A204.1 (cell line): ENCODE data around the gene RASA4B.
"Not testable (repeated sequence)": the region's sequence is repeated elsewhere in the genome, so short reads cannot be mapped to it uniquely, and the experiment has no call there.

ENCODE experiments used
- FAIRE-seq: peaks from 2 replicates; lab custom pipeline; 2012; peaks lifted over from hg19 to GRCh38; lab: Jason Lieb, UNC

RASA4B gene

DNA sequence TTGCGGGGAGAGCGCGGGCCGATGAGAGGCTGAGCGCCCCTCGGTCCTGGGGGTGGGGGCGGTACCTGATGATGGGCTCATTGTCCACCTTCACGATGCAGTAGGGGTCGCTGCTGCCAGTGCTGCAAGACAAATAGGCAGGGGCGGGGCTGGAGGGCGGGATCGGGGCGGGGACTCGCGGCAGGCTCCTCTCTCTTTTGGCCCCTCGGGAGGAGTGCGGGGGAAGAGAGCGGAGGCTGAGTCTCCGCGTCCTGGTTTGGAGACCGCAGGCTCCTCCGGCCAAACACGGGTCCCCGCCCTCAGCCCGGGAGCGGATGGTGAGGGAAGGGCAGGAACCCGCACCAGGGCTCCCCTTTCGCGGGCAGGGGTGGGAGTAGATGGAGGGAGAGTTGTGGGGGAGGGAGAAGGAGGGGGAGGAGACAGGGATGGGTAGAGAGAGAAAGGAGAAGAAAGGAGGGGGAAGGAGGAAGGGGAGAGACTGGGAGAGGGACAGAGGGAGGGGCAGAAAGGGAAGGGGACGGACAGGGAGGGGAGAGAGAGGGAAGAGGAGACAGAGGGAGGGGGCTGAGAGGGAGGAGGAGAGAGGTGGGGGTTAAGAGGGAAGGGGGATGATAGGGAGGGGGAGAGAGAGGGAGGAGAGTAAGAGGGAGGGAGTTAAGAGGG, 5.6 kb downstream of the RASA4B start:
- not testable (repeated sequence) for FAIRE-seq

- not testable (repeated sequence) for FAIRE-seq
Measured at GRCh38 chr7:102510575-102510974, 7.0 kb downstream of the RASA4B start.

DNA sequence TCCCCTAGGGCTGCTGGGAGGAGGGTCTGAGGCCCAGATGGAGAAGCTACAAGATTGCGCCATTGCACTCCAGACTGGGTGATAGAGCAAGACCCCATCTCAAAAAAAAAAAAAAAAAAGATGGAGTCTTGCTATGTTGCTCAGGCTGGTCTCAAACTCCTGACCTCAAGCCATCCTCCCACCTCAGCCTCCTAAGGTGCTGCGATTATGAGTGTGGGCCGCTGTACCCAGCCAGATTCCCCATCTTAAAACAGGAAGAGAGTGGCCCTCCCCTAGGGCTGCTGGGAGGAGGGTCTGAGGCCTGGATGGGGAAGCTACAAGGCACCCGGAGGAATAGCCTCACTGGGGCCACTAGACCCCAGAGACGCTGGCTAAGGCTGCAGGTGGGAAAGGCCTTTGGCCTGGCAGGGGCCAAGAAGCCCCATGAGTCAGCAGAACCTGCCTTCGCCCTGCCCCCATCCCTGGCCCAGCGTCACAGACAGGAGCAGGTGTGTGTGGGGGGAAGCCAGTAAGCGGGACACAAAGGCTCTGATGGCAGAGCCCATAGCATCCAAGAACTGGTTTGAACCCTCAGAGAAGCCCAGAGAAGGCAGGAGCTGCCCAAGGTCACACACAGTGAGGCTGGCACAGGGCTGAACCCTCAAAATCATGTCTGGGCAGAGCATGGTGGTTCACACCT, 10.0 kb downstream of the RASA4B start:
- FAIRE-seq, result not testable (repeated sequence)

DNA sequence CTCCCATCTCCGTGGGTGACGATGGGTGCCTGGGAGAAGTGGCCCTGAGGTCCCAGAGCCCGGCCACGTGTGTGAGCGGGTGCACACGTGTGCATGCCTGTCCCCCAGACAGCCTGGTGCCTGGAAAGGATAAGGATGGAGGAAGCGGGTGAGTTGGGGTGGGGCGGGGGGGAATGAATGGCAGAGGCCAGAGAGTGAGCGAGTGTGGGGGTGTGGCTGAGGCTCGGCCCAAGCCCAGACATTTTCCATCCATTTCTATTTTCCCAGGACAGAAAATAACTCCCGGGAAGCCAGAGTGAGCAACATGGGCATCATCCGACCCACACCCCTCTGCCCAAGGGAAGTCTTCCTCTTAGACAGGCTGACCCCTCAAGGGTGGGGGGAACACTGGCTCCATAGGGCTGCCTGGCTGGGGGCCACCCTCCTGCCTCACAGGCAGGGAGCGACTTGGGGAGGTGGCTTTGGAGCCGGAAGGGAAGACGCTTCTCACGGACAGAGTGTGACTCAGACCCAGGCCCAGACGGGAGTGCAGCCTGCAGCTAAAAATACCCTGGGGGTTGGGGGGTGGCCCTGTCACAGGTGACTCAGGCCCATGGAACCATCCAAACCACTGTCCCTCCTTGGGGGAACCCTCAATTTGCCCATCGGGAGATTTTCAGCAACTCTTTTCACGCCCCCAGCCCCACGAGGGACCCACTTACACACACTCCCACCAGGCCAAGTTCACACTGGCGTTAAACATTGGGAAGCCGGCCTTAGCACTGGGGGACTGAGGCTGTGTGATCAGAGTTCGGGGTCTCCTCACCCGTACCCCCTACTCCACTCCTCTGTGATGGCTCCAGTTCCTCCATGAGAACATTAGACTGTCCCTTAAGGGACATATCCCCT, 12.0 kb downstream of the RASA4B start:
- not testable (repeated sequence) for FAIRE-seq

DNA sequence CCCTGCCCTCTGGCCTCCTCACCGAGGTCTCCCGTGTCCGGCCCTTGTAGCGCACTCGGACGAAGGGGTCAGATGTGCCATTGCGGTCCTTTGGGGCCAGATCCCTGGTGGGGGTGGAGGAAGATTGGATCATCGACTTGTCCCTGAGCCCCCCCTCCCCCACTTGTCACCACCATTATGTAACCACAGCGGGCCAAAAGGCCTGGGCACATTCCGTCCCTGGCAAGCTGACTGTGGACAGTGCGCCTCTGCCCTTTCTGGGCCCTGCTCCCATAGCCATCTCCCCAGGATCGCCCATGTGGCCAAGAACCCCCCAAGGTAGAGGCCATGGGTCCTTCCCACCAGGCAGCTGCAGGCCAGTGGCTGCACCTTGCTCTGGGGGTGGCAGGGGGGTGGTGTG, 14.4 kb downstream of the RASA4B start:
- not testable (repeated sequence) for FAIRE-seq

DNA sequence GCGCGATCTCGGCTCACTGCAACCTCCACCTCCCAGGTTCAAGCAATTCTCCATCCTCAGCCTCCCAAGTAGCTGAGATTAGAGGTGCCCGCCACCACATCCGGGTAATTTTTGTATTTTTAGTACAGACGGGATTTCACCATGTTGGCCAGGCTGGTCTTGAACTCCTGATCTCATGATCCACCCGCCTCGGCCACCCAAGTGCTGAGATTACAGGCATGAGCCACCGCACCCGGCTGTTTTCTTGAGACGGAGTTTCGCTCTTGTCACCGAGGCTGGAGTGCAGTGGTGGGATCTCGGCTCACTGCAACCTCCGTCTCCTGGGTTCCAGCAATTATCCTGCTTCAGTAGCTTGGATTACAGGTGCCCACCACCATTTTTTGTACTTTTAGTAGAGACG, 19.3 kb downstream of the RASA4B start:
- FAIRE-seq, result not testable (repeated sequence)

DNA sequence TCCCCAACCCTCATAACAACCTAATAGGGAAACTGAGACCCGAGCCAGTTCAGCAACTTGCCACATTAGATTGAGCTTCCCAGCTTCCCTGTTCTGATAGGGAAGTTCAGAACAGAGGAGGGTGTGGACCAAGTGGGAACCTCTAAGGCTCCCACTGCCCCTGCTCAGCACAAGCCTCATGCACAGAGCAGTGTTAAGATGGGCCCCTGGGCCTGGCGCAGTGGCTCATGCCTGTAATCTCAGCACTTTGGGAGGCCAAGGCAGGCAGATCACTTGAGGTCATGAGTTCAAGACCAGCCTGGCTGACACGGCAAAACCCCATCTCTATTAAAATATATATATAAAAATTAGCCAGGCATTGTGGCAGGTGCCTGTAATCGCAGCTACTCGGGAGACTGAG, 20.3 kb downstream of the RASA4B start:
- not testable (repeated sequence) for FAIRE-seq

DNA sequence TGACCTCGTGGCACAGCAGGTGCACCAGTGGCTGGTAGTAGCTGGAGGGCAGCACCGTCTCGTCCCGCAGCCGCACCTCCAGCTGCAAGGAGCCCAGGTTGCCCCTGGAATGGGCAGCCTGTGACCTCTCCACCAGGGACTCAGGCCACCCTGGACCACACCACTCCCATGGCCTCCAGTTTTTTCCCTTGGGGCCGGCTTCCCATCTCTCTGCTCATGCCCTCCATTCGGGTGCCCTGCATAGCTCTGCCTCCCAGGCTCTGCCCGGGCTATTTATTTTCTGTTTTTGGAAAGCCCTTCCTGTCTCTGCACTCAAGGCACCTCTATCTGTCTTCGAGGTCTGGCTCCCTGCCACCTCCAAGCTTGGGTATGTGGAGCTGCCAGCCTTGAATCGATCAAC, 20.7 kb downstream of the RASA4B start:
- FAIRE-seq, result not testable (repeated sequence)

GRCh38 chr7:102494473-102495149, 23.0 kb downstream of the RASA4B start:
- FAIRE-seq, result not testable (repeated sequence)

GRCh38 chr7:102494026-102494425, 23.6 kb downstream of the RASA4B start:
- not testable (repeated sequence) for FAIRE-seq

GRCh38 chr7:102493220-102493935, 24.2 kb downstream of the RASA4B start:
- not testable (repeated sequence) for FAIRE-seq

DNA sequence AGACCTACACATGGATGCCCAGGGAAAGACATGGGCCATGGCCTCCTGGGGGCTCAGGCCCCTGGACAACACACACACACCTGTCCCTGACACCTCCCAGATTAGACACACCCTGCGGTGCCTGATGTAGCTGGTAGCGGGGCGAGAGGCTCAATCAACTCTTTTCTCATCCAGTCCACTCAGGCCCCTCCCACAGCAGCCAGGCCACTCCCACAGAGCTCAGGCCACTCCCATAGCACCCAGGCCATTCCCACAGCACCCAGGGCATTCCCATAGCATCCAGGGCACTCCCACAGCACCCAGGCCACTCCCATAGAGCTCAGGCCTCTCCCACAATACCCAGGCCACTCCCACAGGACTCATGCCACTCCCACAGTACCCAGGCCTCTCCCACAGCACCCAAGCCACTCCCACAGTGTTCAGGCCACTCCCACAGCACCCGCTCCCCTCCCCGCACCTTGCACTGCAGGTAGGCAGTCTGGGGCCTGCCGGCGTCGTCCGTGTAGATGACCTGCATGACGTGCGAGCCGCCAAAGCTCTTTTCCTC, 27.0 kb downstream of the RASA4B start:
- not testable (repeated sequence) for FAIRE-seq

DNA sequence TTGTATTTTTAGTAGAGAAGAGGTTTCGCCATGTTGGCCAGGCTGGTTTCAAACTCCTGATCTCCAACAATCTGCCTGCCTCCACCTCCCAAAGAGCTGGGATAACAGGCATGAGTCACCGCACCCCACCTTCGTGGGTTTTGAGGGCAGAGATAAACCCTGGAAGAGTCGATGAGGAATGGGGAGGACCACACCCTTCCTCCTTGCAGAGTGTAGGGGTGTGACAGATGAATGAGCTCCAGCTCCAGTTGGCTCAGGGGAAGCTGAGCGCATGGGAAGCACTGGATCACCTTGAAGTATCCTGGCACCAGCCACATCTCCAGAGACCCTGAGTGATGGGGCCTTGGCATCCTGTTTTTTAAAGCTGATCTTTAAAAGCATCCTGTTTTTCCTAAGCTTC, 33.3 kb downstream of the RASA4B start:
- not testable (repeated sequence) for FAIRE-seq

DNA sequence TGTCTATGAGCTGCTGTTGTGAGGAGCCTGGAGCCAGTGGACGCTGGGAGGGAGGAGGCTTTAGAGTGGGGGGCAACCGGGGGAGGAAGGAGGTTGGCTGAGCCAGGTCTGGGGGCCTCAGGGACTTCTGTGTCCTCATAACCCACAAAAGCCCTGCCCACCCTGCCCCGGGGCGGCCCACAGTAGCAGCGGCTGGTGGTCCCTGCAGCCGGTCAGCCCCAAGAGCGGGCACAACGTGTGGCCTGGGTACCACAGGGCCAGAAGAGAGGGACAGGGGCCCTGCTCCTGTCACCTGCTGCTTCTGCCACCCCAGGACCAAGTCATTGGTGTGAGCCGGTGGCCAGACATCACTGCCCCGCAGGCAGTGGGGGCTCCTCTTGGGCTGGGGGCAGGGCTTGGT, 35.6 kb downstream of the RASA4B start:
- FAIRE-seq, result not testable (repeated sequence)

GRCh38 chr7:102479982-102480637, 37.5 kb downstream of the RASA4B start:
- not testable (repeated sequence) for FAIRE-seq

DNA sequence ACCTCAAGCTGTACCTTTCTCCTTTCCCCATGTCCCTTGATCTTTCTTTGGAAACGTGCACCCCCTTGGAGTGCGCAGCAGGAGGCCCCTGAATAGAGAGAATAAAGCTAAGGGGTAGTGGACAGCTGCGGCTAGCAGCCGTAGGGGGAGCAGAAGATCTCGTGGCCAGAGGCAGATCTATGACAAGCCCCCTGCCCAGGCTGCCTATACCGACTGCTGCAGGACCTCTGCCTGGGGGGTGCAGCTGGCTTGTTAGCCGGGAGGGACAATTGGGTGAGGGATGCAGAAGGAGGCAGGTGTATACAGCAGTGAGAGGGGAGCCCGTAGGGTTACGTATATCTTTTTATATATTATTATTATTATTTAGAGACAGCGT, 38.4 kb downstream of the RASA4B start:
- FAIRE-seq, result not testable (repeated sequence)

GRCh38 chr7:102478314-102479208, 39.0 kb downstream of the RASA4B start, which contains the start of gene POLR2J:
Gene POLR2J (minus strand): TSS chr7:102478922. CDS start chr7:102478860, 62 bp downstream.
- not testable (repeated sequence) for FAIRE-seq

- FAIRE-seq, result not testable (repeated sequence)
Measured at GRCh38 chr7:102474736-102475435, 42.7 kb downstream of the RASA4B start.

- not testable (repeated sequence) for FAIRE-seq
Measured at GRCh38 chr7:102474116-102474515, 43.5 kb downstream of the RASA4B start.
